Stimulated activated CD8-positive, alpha-beta memory T cell treated with anti-CD3 and anti-CD28 coated beads, Interleukin-4, amount 100 ng/mL, for 1 hour (primary cell): Measurements from ENCODE around the gene KLHL22.
A peak's percentile ranks its signal among the peaks of the same experiment; 100 is the strongest.
"Not testable (repeated sequence)": the region's sequence is repeated elsewhere in the genome, so short reads cannot be mapped to it uniquely, and the experiment has no call there.

Experiments
- DNase-seq, 2 donors: peaks; one replicate each; pipeline ENCODE4 v3.0.0-alpha.2; 2020; ENCODE audit warnings: low read depth in 2 of 2, low spot score in 1 of 2

KLHL22 gene

GRCh38 chr22:20404881-20405280, 90.7 kb downstream of the KLHL22 start:
- no peak for DNase-seq

- no peak for DNase-seq
Observed at GRCh38 chr22:20403779-20404140, 91.8 kb downstream of the KLHL22 start.

GRCh38 chr22:20402960-20403778, 92.4 kb downstream of the KLHL22 start:
- no peak for DNase-seq

- no peak for DNase-seq
Observed at GRCh38 chr22:20401376-20402014, 94.1 kb downstream of the KLHL22 start.

GRCh38 chr22:20400606-20401375, 94.8 kb downstream of the KLHL22 start:
- DNase-seq: no peak

- DNase-seq: no peak
Observed at GRCh38 chr22:20399866-20400605, 95.6 kb downstream of the KLHL22 start.

- no peak for DNase-seq
Observed at GRCh38 chr22:20398420-20398819, 97.2 kb downstream of the KLHL22 start.

GRCh38 chr22:20397498-20397897, 98.1 kb downstream of the KLHL22 start:
- no peak for DNase-seq

- no peak for DNase-seq
Observed at GRCh38 chr22:20396639-20397038, 99.0 kb downstream of the KLHL22 start.

- no peak for DNase-seq
Observed at GRCh38 chr22:20395907-20396287, 99.7 kb downstream of the KLHL22 start.

GRCh38 chr22:20395181-20395906, 100.3 kb downstream of the KLHL22 start:
- no peak for DNase-seq

- DNase-seq: peak; percentile 60 to 67
Observed at GRCh38 chr22:20393705-20394476, 101.7 kb downstream of the KLHL22 start, which contains the start of gene ZNF74. ZNF74 (plus strand) TSS chr22:20394151; CDS start chr22:20394629, 478 bp downstream.

- DNase-seq: no peak
Observed at GRCh38 chr22:20392983-20393704, 102.5 kb downstream of the KLHL22 start.

- not testable (repeated sequence) for DNase-seq
Observed at GRCh38 chr22:20392365-20392881, 103.2 kb downstream of the KLHL22 start.
